Erythroblast (primary cell): Measurements from ENCODE around the gene ALDH3B1.

Experiments
- GATA1 ChIP-seq: IDR thresholded peaks from 2 replicates; pipeline ENCODE4 v1.6.1; 2011; ENCODE audit warnings: low read depth, mild to moderate bottlenecking, control low read depth, low read length, moderate library complexity
- POLR2A ChIP-seq: IDR thresholded peaks from 2 replicates; pipeline ENCODE4 v1.6.1; 2011; ENCODE audit warnings: mild to moderate bottlenecking, low read length

DNA sequence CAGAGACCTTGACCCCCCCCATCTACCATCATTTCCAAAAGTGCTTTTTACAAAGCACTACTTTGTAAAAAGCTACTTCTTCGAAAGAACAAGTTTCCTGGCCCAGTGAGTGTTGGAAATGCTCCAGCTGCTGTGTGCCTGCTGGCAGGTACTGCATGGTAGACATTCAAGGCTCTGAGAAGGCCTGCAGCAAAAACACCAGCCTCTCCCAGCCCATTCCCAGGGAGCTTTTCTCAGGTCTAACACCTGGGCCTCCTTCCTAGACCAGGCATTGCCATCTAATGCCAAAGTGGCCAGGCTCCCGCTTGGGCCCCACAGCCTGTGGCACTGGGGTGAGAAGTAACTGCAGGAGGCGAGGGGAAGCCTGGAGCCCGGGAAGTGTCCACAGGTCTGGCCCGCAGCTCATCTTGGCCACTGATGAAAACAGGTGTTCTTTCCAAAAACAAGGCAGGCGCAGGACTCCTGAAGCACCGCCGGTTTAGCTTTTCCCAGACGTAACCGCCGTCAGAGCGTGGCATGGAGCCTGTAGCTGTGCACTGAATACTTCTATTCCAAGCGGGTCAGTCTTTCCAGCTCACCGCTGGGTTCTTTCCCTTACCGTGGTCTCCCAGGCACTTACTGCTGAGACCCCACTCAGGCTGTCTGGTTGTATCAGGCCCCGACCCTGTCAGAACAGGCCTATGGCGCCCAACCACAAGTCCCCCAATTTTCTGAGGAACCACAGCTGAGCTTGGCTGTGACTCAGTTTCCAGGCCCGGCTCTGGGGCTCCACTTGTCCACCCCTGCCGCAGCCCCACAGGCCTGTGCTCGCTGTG is 27.5 kb downstream of the ALDH3B1 start:
- TF ChIP-seq POLR2A (no peak), GATA1 (no peak)
